ENCODE results near the gene EEA1. TPM values are rescaled to one million over a fixed set of nuclear protein-coding genes. Genes with fewer than 3 reads are reported as not detected.
"Not testable (repeated sequence)": the region's sequence is repeated elsewhere in the genome, so short reads cannot be mapped to it uniquely, and the experiment has no call there.

EEA1 gene
- total RNA-seq, 1 donor from 2014 or later: 17.5 TPM

DNA sequence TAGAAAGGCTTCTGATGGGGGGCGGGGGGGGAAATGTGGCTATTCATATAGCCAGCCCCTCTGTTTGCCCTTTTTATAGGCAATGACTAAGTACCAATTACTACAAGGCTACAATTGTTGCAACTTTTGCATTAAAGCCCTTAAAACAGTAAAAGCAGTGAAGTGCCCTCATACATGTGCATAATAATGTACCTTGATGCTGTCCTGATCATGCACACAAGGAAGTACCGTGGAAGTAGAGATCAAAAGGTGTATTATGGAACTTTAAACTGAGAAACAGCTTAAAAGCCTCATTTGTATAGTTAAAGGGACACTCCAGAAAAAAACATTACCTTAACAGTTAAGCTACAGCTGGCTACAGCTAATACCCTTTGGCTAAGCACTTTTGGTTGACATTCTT is 114.5 kb downstream of the EEA1 start:
- no peak overlapping the region for H3K27ac Mint-ChIP-seq
- peaks cover 18% of the 10 kb centered on the region for H3K36me3 Mint-ChIP-seq (ENCODE audit: low read depth)
- H3K27me3 Mint-ChIP-seq (ENCODE audit: insufficient read depth): no peaks in the 10 kb centered on the region
- intact Hi-C loops (cut with micrococcal nuclease): no loop called here
- no peaks in the 10 kb centered on the region for H3K9me3 Mint-ChIP-seq
- no peak overlapping the region for H3K4me3 Mint-ChIP-seq
- DNase-seq (ENCODE audit: low spot score): no peak
- no peaks in the 10 kb centered on the region for H3K4me1 Mint-ChIP-seq (ENCODE audit: low read depth)

DNA sequence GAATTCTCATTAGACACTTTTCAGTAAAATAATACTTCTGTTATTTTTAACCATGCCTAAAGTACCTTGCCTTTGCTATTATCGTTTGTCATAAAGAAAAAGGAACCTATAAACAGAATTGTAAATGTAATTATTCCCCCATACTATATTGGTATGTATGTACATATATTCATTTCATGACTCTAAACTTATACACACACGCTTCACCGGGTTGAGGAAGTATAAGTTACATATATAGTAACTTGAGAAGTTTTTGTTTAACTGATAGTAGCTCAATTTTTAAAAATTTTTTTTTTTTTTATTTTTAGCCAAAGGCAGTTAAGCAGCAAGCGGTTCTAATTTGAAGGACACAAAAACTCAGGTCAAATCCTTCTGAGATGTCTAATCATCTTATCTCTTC is 118.7 kb downstream of the EEA1 start:
- no peaks in the 10 kb centered on the region for H3K27me3 Mint-ChIP-seq (ENCODE audit: insufficient read depth)
- intact Hi-C loops (cut with micrococcal nuclease): no loop called here

GRCh38 chr12:92803903-92804302 is 125.2 kb downstream of the EEA1 start:
- no peaks in the 10 kb centered on the region for H3K27me3 Mint-ChIP-seq (ENCODE audit: insufficient read depth)
- no peak for DNase-seq (ENCODE audit: low spot score)
- no peaks in the 10 kb centered on the region for H3K4me1 Mint-ChIP-seq (ENCODE audit: low read depth)
- intact Hi-C loops (cut with micrococcal nuclease): no loop called here
- H3K9me3 Mint-ChIP-seq: peaks cover 3% of the 10 kb centered on the region
- no peak overlapping the region for H3K4me3 Mint-ChIP-seq
- H3K36me3 Mint-ChIP-seq (ENCODE audit: low read depth): peaks cover 16% of the 10 kb centered on the region
- no peak overlapping the region for H3K27ac Mint-ChIP-seq

More for the DNA sequence above, 118.7 kb downstream of the EEA1 start:
- no peak overlapping the region for H3K4me3 Mint-ChIP-seq
- peaks cover 15% of the 10 kb centered on the region for H3K36me3 Mint-ChIP-seq (ENCODE audit: low read depth)
- H3K27ac Mint-ChIP-seq: no peak overlapping the region
- DNase-seq (ENCODE audit: low spot score): no peak
- H3K4me1 Mint-ChIP-seq (ENCODE audit: low read depth): no peaks in the 10 kb centered on the region
- H3K9me3 Mint-ChIP-seq: peaks cover 3% of the 10 kb centered on the region

GRCh38 chr12:92802906-92803305 is 126.2 kb downstream of the EEA1 start:
- H3K27me3 Mint-ChIP-seq (ENCODE audit: insufficient read depth): no peaks in the 10 kb centered on the region
- H3K27ac Mint-ChIP-seq: no peak overlapping the region
- no peak overlapping the region for H3K4me3 Mint-ChIP-seq
- DNase-seq (ENCODE audit: low spot score): no peak
- H3K36me3 Mint-ChIP-seq (ENCODE audit: low read depth): peaks cover 18% of the 10 kb centered on the region
- H3K9me3 Mint-ChIP-seq: peaks cover 3% of the 10 kb centered on the region
- no peaks in the 10 kb centered on the region for H3K4me1 Mint-ChIP-seq (ENCODE audit: low read depth)
- intact Hi-C loops (cut with micrococcal nuclease): no loop called here

- Mint-ChIP-seq H3K27me3 (ENCODE audit: insufficient read depth) (no peaks in the 10 kb centered on the region), H3K27ac (no peak overlapping the region), H3K4me3 (no peak overlapping the region), H3K4me1 (ENCODE audit: low read depth) (no peaks in the 10 kb centered on the region), H3K9me3 (peaks cover 11% of the 10 kb centered on the region), H3K36me3 (ENCODE audit: low read depth) (peaks cover 32% of the 10 kb centered on the region)
- intact Hi-C loops (cut with micrococcal nuclease): no loop called here
- DNase-seq (ENCODE audit: low spot score): no peak
Measured at GRCh38 chr12:92796650-92797049, 132.4 kb downstream of the EEA1 start.

GRCh38 chr12:92794814-92795213 is 134.3 kb downstream of the EEA1 start:
- intact Hi-C loops (cut with micrococcal nuclease): no loop called here
- Mint-ChIP-seq H3K27me3 (ENCODE audit: insufficient read depth) (no peaks in the 10 kb centered on the region), H3K27ac (no peak overlapping the region), H3K36me3 (ENCODE audit: low read depth) (peaks cover 25% of the 10 kb centered on the region), H3K4me1 (ENCODE audit: low read depth) (no peaks in the 10 kb centered on the region), H3K9me3 (peaks cover 21% of the 10 kb centered on the region), H3K4me3 (no peak overlapping the region)
- no peak for DNase-seq (ENCODE audit: low spot score)

DNA sequence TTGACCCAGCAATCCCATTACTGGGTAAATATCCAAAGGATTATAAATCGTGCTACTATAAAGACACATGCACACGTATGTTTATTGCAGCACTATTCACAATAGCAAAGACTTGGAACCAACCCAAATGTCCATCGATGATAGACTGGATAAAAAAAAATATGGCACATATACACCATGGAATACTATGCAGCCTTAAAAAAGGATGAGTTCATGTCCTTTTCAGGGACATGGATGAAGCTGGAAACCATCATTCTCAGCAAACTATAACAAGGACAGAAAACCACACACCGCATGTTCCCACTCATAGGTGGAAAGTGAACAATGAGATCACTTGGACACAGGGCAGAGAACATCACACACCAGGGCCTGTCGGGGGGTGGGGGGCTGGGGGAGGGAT is 134.7 kb downstream of the EEA1 start:
- intact Hi-C loops (cut with micrococcal nuclease); H3K27me3 Mint-ChIP-seq (ENCODE audit: insufficient read depth); H3K4me3 Mint-ChIP-seq; H3K27ac Mint-ChIP-seq; H3K4me1 Mint-ChIP-seq (ENCODE audit: low read depth); DNase-seq (ENCODE audit: low spot score): not testable (repeated sequence)
- H3K9me3 Mint-ChIP-seq: peaks cover 21% of the 10 kb centered on the region
- H3K36me3 Mint-ChIP-seq (ENCODE audit: low read depth): peaks cover 25% of the 10 kb centered on the region

DNA sequence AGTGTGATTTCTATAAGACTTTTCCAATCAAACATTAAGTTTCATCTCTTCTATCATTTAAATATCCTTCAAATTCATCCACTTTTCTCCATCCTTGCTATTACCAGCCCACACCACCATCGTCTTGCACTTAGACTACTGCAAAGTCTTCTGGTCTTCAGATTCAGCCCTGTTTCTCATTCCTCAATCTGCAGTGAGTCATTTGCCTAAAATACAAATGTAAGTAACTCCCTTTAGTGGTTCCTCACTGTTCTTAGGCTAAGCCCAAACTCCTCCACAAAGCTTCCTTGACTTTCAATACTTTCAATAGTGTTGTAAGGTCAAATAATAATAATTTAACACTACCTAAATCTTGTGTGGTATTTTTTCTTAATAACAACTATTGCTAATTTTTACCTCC is 143.1 kb downstream of the EEA1 start:
- H3K4me1 Mint-ChIP-seq (ENCODE audit: low read depth): peaks cover 4% of the 10 kb centered on the region
- no peak for DNase-seq (ENCODE audit: low spot score)
- peaks cover 6% of the 10 kb centered on the region for H3K36me3 Mint-ChIP-seq (ENCODE audit: low read depth)
- no peak overlapping the region for H3K27ac Mint-ChIP-seq
- intact Hi-C loops (cut with micrococcal nuclease): loop anchor here (5.0 kb wide), 2 partner anchors 241 to 311 kb away; no protein-coding TSS in a partner anchor
- H3K27me3 Mint-ChIP-seq (ENCODE audit: insufficient read depth): no peaks in the 10 kb centered on the region
- H3K9me3 Mint-ChIP-seq: peaks cover 7% of the 10 kb centered on the region
- no peak overlapping the region for H3K4me3 Mint-ChIP-seq

GRCh38 chr12:92785563-92785950 is 143.5 kb downstream of the EEA1 start:
- Mint-ChIP-seq H3K27me3 (ENCODE audit: insufficient read depth) (no peaks in the 10 kb centered on the region), H3K9me3 (peaks cover 5% of the 10 kb centered on the region), H3K4me3 (no peak overlapping the region), H3K36me3 (ENCODE audit: low read depth) (peaks cover 6% of the 10 kb centered on the region), H3K27ac (no peak overlapping the region), H3K4me1 (ENCODE audit: low read depth) (peaks cover 4% of the 10 kb centered on the region)
- intact Hi-C loops (cut with micrococcal nuclease): loop anchor here (1.0 to 5.0 kb wide), 6 partner anchors 142 to 1317 kb away; no protein-coding TSS in a partner anchor
- no peak for DNase-seq (ENCODE audit: low spot score)

DNA sequence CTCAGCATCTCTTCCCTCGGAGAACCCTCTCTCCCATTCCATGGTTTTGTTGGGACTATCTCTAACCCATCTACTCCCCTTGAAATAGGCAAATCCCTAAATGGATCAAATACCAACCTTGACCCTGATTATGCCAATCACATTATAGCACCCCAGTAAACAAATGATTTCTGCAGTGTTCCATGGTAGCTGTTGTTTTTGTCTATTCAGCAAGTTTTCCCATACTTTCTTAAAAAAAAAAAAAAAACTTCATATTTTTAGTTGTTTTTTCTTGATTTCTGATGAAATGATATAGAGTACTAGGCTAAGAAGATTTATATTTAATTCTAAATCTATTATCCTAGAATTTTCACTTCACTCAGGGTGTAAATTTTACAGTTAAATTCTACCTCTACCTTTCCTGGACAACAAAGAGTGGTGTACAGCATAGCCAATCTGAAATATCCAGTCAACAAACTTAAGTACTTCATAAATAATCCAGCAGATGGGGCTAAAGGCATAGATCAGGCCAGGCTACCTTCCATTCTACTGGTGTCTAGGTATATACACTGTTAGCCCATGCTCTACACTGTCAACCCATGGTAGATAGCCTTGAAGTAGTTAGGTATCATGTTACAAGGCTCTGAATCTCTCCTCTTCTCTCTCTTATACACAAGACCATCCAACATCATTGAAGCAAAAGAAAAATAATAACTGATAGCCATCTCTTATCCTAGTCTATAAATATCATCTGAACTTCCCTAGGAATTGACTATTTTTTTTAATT is 144.1 kb downstream of the EEA1 start:
- peak; percentile 5 for DNase-seq (ENCODE audit: low spot score)
- no peak overlapping the region for H3K27ac Mint-ChIP-seq
- H3K9me3 Mint-ChIP-seq: no peaks in the 10 kb centered on the region
- intact Hi-C loops (cut with micrococcal nuclease): loop anchor here (1.0 to 5.0 kb wide), 6 partner anchors 142 to 1317 kb away; no protein-coding TSS in a partner anchor
- H3K4me3 Mint-ChIP-seq: no peak overlapping the region
- H3K36me3 Mint-ChIP-seq (ENCODE audit: low read depth): peaks cover 6% of the 10 kb centered on the region
- no peaks in the 10 kb centered on the region for H3K27me3 Mint-ChIP-seq (ENCODE audit: insufficient read depth)
- H3K4me1 Mint-ChIP-seq (ENCODE audit: low read depth): peaks cover 4% of the 10 kb centered on the region

DNA sequence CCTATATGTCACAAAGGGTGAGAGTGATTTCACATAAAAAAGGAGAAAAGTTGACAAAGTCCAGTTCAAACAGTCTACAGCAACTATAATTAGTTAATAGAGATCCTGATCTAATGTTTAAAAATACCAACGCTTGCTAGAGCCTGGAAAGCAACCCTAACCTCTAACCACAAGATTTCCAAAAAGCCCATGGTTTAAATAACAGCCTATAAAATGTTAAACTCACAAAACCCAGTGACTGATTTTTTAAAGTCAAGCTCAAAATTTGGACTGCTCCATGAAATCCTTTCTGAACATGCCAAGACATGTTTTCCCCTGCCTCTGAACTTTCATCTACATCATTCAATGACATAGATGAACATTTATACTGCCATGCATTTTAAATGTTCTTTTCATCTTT is 144.7 kb downstream of the EEA1 start:
- Mint-ChIP-seq H3K4me1 (ENCODE audit: low read depth) (peaks cover 4% of the 10 kb centered on the region), H3K27me3 (ENCODE audit: insufficient read depth) (no peaks in the 10 kb centered on the region), H3K36me3 (ENCODE audit: low read depth) (peaks cover 6% of the 10 kb centered on the region), H3K9me3 (no peaks in the 10 kb centered on the region), H3K27ac (no peak overlapping the region), H3K4me3 (no peak overlapping the region)
- intact Hi-C loops (cut with micrococcal nuclease): no loop called here
- DNase-seq (ENCODE audit: low spot score): no peak

DNA sequence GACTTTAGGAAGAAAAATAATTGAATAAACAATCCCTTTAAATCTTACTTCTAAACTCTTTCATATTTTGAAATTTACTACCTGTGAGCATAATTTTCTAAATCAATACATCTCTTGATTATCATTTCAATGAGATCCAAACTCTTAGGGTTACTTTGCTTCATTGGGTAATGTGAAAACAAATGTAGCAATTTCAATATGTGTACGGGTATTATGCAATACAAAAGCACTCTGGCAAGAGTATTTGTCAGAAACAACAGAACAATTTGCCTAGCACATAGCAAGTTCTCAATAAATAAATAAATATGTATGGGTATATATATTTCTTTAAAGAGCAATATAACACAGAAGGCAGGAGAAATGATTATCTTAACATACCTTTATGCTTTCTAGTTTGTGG is 149.2 kb downstream of the EEA1 start:
- Mint-ChIP-seq H3K27ac (no peak overlapping the region), H3K27me3 (ENCODE audit: insufficient read depth) (no peaks in the 10 kb centered on the region), H3K4me3 (no peak overlapping the region), H3K9me3 (no peaks in the 10 kb centered on the region), H3K36me3 (ENCODE audit: low read depth) (peaks cover 18% of the 10 kb centered on the region), H3K4me1 (ENCODE audit: low read depth) (peaks cover 4% of the 10 kb centered on the region)
- DNase-seq (ENCODE audit: low spot score): no peak
- intact Hi-C loops (cut with micrococcal nuclease): no loop called here

GRCh38 chr12:92778525-92778924 is 150.6 kb downstream of the EEA1 start:
- Mint-ChIP-seq H3K4me3 (no peak overlapping the region), H3K9me3 (no peaks in the 10 kb centered on the region), H3K27me3 (ENCODE audit: insufficient read depth) (no peaks in the 10 kb centered on the region), H3K27ac (no peak overlapping the region), H3K36me3 (ENCODE audit: low read depth) (peaks cover 18% of the 10 kb centered on the region), H3K4me1 (ENCODE audit: low read depth) (peaks cover 4% of the 10 kb centered on the region)
- DNase-seq (ENCODE audit: low spot score): no peak
- intact Hi-C loops (cut with micrococcal nuclease): no loop called here
